ENCODE measurements around the gene LCAT.
"Not testable (repeated sequence)": the region's sequence is repeated elsewhere in the genome, so short reads cannot be mapped to it uniquely, and the experiment has no call there.

The LCAT gene

GRCh38 chr16:67943619-67944504, at the start of gene LCAT:
LCAT (minus strand) TSS chr16:67944120; CDS start chr16:67944101, 19 bp downstream.
- DNase-seq (ENCODE audit: low spot score): peak; percentile 81

- DNase-seq (ENCODE audit: low spot score): peak; percentile 47
These were observed 49.5 kb upstream of the LCAT start for GRCh38 chr16:67993207-67994039.

DNA sequence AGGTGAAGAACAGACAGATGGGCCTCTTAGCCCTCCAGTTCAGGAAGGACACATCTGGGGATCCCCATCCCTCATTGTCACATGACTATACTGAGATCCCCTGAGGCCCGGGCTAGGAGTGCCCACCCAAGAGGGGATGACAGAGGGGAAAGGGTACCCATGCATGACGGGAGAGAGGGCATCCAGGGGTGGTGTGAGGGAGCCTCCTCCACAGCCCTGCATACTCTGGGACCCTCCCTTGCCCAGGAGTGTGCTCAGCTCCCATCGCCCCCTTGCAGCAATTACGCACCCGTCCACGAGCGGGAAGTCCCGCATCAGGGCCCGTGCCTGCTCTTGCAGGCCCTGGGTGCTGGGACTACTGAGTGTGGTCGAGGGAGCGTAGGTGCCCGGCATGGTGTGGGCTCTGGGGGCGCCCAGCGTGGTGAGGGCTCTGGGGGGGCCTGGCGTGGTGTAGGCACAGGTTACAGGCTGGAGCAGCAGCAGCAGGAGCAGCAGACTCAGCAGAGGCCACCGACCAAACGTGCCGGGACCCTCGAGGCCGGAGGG, 48.8 kb upstream of the LCAT start:
- no peak for DNase-seq (ENCODE audit: low spot score)

- no peak for DNase-seq (ENCODE audit: low spot score)
These were observed 46.1 kb upstream of the LCAT start for GRCh38 chr16:67990018-67990386.

DNA sequence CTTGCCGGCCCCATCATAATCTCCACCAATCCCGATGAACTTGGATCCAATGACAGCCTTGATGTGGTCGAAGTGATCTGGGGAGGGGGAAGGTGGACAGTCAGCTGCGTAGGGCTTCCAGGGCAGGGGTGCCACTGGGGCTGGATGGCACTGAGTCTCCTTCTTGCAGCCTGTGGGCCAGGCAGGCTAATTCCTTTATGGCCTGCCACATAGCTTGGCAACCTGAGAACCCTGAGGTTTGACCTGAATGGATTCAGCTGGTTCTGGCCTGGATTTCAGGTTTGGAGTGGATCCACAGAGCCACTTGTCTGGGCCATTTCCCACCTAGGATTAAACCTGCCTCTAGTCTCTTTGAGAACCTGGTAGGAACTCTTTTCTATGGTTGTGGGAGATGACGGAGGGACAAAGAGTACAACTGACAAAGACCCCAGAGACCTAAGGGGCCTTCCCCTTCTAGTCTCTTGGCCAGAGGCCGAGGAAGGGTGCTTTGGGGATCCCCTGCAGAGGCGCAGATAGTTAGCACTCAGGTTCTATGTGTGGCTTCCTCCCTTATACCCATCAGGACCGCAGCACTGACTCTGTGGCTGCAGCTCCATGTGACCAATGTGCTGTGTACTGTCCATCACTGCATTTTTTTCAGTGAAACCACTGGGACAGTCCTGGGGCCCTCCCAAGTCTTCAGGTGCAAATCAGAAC, 45.5 kb upstream of the LCAT start:
- DNase-seq (ENCODE audit: low spot score): no peak

DNA sequence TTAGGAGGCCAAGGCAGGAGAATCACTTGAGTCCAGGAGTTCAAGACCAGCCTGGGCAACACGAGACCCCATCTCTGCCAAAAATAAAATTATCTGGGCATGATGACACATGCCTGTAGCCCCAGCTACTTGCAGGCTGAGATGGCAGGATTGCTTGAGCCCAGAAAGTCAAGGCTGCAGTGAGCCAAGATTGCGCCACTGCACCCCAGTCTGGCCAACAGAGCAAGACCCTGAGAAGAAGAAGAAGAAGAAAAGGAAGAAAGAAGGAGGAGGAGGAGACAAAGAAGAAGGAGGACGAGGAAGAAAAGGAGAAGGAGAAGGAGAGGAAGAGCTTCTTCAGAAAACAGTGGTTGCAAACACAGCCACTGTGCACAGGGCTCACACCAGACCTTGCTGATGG, 44.8 kb upstream of the LCAT start:
- DNase-seq (ENCODE audit: low spot score): no peak

- no peak for DNase-seq (ENCODE audit: low spot score)
These were observed 43.7 kb upstream of the LCAT start for GRCh38 chr16:67987460-67988160.

DNA sequence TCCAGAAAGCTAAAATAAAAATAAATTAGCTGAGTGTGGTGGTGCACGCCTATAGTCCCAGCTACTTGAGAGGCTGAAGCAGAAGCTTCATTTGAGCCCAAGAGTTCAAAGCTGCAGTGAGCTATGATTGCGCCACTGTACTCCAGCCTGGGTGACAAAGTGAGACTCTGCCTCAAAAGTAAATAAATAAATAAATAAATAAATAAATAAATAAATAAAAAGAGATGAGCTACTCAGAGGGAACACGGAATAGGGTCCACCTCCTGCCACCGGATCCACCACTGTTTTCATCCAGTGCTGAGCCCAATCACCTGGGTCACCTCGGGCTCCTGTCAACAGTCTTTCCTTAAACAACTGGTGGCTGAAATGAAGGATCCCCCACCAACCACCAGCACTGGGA, 43.0 kb upstream of the LCAT start:
- DNase-seq (ENCODE audit: low spot score): no peak

- no peak for DNase-seq (ENCODE audit: low spot score)
These were observed 38.2 kb upstream of the LCAT start for GRCh38 chr16:67982011-67982696.

DNA sequence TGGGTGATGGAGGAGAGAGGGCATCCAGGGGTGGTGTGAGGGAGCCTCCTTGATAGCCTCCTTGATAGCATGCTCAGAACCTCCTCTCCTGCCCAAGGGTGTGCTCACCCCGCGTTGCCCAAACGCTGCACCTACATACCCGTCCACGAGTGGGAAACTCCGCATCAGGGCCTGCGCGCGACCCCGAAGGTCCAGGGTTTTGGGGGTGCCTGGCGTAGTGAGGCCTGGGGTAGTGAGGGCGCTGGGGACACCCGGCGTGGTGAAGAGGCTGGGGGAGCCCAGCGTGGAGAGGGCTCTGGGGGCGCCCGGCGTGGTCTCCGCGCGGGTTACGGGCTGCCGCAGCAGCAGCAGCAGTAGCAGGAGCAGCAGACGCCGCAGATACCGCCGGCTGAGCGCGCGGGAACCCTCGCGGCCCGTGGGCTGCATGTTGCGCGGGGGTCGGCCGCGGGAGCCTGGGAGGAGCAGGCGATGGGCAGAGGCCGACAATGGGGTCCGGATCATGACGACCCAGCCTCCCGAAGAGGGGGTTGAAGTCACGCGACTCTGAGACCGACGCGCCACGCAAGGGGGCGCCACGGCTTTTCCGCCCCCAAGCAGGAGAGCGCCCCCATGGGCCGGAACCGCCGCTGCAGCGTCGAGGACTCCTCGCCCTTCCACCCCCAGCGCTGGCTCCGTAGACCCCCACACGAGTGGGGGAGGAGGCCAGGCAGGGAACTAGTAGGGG, 36.2 kb upstream of the LCAT start, which contains the start of gene DPEP3:
TSS of gene DPEP3 (minus strand) at position 545 of the 724 bp plus-strand sequence. CDS start at position 426, 119 bp downstream.
- DNase-seq (ENCODE audit: low spot score): no peak

- no peak for DNase-seq (ENCODE audit: low spot score)
These were observed 33.7 kb upstream of the LCAT start for GRCh38 chr16:67977469-67978227.

- DNase-seq (ENCODE audit: low spot score): no peak
These were observed 33.1 kb upstream of the LCAT start for GRCh38 chr16:67977005-67977404.

GRCh38 chr16:67976205-67976604, 32.3 kb upstream of the LCAT start:
- no peak for DNase-seq (ENCODE audit: low spot score)

DNA sequence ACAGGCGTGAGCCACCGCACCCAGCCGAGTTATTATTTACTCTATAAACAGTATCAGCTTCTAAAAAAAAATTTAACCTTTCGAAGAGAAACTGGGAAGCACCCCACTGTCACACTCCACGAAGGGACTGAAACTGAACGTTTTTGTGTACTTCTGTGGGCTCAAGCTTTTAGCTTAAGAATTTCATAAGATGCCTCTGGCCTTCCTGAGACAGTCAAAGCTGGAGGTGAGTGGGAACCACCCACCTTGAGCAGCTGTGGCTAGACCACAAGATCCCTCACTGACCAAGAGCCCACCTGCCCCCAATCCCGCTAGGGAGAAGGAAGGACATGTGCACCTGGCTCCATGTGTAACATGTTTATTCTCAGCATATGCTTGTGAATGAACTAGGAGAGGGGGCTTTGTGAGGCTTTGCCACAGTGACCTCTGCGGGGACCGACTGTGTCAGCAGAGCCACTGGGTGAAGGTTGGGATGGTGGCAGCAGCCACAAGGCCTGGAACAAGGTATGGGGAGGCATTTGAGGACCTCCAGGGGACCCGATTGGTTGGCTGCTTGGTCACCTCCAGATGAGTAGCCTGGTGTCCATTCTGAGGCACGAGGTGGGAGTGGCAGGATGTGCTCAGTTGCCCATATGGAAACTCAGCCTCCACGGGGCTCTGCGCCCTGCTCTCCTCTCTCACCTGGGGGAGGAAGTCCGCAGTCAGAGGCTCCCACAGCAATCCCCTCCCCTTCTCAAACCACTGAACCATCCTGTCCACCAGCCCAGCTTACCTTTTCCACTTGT, 31.6 kb upstream of the LCAT start:
- DNase-seq (ENCODE audit: low spot score): no peak

GRCh38 chr16:67972285-67972684, 28.4 kb upstream of the LCAT start:
- not testable (repeated sequence) for DNase-seq (ENCODE audit: low spot score)

DNA sequence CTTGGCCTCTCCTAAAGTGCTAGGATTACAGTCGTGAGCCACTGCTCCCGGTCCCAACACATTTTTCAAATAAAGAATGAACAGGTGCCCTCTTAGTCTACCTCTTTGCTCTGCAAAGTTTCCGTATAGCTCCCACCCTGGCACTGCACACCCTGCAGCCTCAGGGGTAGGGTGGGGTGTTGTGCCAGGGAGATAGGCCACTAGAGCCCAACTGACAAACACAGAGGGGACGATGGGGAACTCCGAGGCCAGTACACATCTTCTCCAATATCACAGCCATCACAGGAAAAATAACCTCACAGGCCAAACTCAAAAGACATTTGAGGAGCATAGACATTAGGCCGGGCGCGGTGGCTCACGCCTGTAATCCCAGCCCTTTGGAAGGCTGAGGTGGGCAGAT, 27.2 kb upstream of the LCAT start:
- no peak for DNase-seq (ENCODE audit: low spot score)

GRCh38 chr16:67969254-67970039, 25.5 kb upstream of the LCAT start:
- no peak for DNase-seq (ENCODE audit: low spot score)
